ENCODE data around the gene RIPK4. TPM values are rescaled to one million over a fixed set of nuclear protein-coding genes. Genes with fewer than 3 reads are reported as not detected.
"Not testable (repeated sequence)": the region's sequence is repeated elsewhere in the genome, so short reads cannot be mapped to it uniquely, and the experiment has no call there.

The RIPK4 gene
- total and polyA plus RNA-seq, 5 experiments from 2014 or later = 0.26 to 1.1 (median 1.0) TPM; not detected in 2

DNA sequence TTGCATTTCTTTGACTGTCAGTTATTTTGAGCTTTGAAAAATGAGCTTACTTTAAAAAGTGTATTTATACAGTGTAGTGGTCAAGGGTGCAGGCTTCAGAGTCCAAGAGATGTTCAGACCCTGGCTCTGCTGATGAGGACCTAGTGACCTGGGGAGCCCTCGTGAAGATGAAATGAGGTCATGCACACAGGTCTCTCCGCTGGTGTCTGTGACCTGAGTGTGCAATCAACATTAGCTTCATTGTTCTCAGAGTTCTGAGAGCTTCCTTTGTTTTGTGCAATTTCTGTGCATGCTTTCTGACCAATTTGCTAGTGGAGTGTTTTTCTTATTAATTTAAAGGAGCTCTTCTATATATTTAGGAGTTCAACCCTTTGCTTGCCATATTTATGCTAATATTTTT, 71.3 kb downstream of the RIPK4 start:
- no peak for DNase-seq
- no peak for ATAC-seq
- POLR2A ChIA-PET = no interaction called here
- H3K4me3 Mint-ChIP-seq = no peak overlapping the region
- no peak overlapping the region for H3K27ac Mint-ChIP-seq
- peaks cover 5 to 54% (median 14%) of the 10 kb centered on the region in 5 donors for H3K27me3 Mint-ChIP-seq
- H3K4me1 Mint-ChIP-seq = no peaks in the 10 kb centered on the region
- no peaks in the 10 kb centered on the region for H3K9me3 Mint-ChIP-seq
- no peaks in the 10 kb centered on the region for H3K36me3 Mint-ChIP-seq

DNA sequence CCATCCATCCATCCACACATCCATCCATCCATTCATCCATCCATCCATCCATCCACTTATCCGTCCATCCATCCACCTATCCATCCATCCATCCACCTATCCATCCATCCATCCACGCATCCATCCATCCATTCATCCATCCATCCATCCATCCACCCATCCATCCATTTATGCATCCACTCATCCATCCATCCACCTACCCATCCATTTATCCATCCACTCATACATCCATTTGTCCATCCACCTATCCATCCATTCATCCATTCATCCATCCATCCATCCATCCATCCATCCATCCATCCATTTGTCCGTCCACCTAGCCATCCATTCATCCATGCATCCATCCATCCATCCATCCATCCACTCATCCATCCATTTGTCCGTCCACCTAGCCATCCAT, 72.8 kb downstream of the RIPK4 start:
- H3K36me3 Mint-ChIP-seq, ATAC-seq, H3K9me3 Mint-ChIP-seq, H3K27ac Mint-ChIP-seq, H3K4me3 Mint-ChIP-seq, DNase-seq, POLR2A ChIA-PET, H3K4me1 Mint-ChIP-seq: not testable (repeated sequence)
- H3K27me3 Mint-ChIP-seq = peaks cover 5 to 40% (median 14%) of the 10 kb centered on the region in 5 donors

DNA sequence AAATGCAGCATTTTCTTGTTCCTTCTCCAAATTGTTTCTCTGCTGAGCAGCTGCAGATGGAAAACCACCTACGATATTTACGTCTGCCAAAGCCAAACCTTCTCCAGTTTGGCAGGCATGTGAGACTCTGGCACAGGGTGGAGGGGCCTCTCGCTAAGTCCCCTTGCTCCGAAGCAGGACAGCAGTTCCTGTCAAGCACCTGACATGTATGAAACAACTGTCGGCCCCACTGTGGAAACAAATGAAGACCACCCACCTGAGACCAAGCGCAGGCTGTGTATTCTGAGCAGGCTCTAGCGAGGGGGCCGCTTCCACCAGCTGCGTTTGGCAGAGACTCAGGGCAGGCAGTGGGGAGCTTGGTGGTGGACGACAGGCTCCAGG, 74.7 kb downstream of the RIPK4 start:
- Mint-ChIP-seq H3K9me3 (peaks cover 0 to 2% (median 0%) of the 10 kb centered on the region in 9 donors), H3K27me3 (peaks cover 5 to 40% (median 14%) of the 10 kb centered on the region in 5 donors), H3K36me3 (no peaks in the 10 kb centered on the region), H3K4me1 (no peaks in the 10 kb centered on the region), H3K27ac (no peak overlapping the region), H3K4me3 (no peak overlapping the region)
- ATAC-seq (no peak), DNase-seq (no peak)
- POLR2A ChIA-PET = no interaction called here

DNA sequence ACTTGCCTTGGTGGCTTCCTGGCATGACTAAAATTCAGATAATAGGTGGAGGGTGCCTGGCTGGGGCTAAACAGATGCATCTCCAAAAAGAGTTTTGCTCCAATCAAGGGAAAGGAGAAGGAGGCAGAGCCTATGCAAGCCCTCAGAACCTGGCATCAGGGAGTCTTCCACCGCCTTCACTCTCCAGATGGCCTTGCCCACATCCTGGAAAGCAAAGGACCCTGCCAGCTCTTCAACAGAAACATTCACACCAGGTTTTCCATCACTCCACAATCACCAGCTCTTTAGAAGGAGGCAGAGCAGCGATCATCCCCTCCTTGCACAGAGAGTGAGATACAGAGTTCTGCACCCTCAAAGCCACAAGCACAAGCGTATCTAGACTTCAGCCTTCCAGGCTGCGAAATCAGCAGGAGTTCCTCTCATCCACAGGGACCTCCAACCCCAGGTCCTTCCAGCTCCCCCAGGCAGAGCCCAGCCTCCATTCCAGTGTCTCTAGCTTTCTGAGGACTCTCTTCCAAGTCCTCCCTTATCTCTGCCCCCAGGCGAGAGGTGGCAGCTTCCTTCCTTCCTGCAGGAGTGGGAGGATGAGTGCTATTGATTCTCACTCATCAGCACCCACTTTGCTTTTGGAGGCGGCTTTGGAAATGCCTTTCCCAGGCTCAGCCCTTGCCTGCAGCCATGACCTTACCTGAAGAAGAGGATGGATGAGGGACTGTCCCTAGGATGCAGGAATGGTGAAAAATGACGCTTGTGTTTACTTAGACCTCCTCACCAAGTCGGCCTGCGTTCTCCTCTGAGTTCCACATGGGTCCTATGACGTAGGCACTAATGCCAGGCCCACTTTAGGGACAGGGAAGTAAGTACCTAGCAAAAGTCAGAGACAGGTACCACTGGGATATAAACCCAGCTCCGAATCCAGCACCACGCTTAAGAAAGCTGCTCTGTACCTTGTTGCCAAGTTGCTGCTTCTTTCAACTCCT, 75.4 kb downstream of the RIPK4 start:
- ATAC-seq (no peak), DNase-seq (no peak)
- Mint-ChIP-seq H3K36me3 (no peaks in the 10 kb centered on the region), H3K27ac (no peak overlapping the region), H3K9me3 (peaks cover 0 to 2% (median 0%) of the 10 kb centered on the region in 9 donors), H3K4me1 (no peaks in the 10 kb centered on the region), H3K4me3 (no peak overlapping the region), H3K27me3 (peaks cover 5 to 40% (median 12%) of the 10 kb centered on the region in 5 donors)
- POLR2A ChIA-PET = no interaction called here

Small RNA genes within 50 kb of the gene (microRNA-seq; reads per million reads assigned to microRNA genes)
- not detected for gene MIR6814 (ENCODE audit: borderline microRNAs expressed)

Other genes starting within 250 kb of the RIPK4 start
- 10 to 100 TPM; 20.6 to 23.2 TPM for gene PRDM15, start 112.3 kb upstream of the RIPK4 start, total RNA-seq
- 1 to 10 TPM in 2 of 3 donors, under 1 TPM in 1; 0.77 to 2.9 (median 2.4) TPM for gene PRDM15, start 112.3 kb upstream of the RIPK4 start, polyA plus RNA-seq
- gene C2CD2, start 187.0 kb upstream of the RIPK4 start, total RNA-seq = 10 to 100 TPM; 13.0 to 14.6 TPM
- gene C2CD2, start 187.0 kb upstream of the RIPK4 start, polyA plus RNA-seq = 1 to 10 TPM; 2.4 to 3.7 (median 2.8) TPM
- gene ZBTB21, start 243.3 kb upstream of the RIPK4 start, total RNA-seq = 10 to 100 TPM; 29.4 to 33.3 TPM
- 1 to 10 TPM; 4.2 to 6.3 (median 4.7) TPM for gene ZBTB21, start 243.3 kb upstream of the RIPK4 start, polyA plus RNA-seq